GM20000 (cell line): ENCODE data around the gene TSPO.

Source experiments
- DNase-seq: peaks from one replicate; pipeline ENCODE4 v3.0.0; 2012; ENCODE audit warnings: low spot score
- CTCF ChIP-seq: IDR thresholded peaks from 2 replicates; pipeline ENCODE4 v1.5.1; 2012; ENCODE audit warnings: mild to moderate bottlenecking, control low read depth; ENCODE audit errors: extremely low read depth, missing control alignments

Gene TSPO

GRCh38 chr22:43177479-43177878 lies 26.1 kb downstream of the TSPO start:
- no peak for DNase-seq
- no peak for TF ChIP-seq CTCF

DNA sequence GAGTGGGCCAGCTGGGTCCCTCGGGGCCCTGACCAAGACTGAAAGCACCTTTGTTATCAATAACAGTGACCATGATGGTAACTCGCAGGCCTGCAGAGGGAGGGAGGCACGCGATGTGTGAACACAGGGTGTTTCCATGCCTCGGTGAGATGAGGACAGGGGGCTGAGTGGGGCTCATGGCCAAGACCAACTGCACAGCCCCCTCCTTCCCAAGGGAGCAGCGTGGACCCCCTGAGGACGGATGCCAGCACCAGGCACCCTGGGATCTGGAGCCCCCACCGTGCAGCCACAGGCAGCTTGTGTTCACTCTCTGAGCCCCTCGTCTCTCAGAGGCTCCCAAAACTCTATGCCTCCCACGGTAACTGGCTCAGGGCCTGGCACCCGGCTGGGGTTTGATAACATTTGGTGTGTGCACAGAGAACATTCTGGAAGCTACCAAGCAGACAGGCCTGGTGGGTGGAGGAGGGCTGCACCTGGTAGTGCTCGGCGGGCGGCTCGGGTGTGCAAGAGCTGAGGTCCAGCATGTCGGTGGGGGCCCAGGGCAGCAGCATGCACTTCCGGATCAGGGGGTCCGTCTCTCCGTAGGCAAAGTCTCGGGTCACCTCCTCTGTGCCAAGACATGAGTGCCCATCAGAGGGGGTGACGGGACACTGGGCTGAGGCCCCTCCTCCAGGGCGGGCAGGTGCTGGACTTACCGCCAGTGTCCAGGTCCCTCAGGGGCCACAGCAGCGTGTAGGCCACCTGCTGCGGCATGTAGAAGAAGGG lies 28.0 kb downstream of the TSPO start:
- DNase-seq = no peak
- TF ChIP-seq CTCF = no peak

DNA sequence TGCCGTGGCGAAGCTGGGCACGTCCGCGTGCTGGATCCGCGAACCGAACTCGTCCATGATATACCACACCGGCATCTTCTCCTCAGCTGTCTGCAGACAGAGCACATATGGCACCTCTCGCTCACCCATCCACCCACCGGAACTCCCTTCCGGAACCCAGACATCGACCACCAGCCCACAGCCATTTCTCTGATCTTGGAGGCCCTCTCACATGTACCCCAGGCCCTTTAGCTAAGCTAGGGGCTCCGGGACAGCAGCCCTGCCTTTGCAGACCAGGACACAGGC lies 28.5 kb downstream of the TSPO start:
- TF ChIP-seq CTCF = no peak
- no peak for DNase-seq

DNA sequence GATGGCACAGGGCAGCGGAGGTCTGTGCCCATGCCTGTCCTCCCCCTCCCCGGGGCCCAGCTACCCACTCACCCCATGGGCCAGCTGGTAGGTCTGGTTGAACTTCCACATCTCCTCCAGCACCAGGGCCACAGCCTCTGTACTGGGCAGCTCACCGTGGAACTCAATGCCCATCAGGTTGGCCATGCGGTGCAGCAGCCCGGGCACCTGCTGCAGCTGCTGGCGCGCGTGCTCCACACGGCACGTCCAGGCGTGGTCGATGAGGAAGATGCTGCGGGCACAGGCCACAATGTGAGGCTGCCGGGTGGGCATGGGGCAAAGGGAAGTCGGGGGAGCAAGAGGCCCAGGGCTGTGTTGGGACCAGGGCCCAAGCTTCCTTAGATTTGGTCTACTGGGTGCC lies 29.3 kb downstream of the TSPO start:
- no peak for DNase-seq
- no peak for TF ChIP-seq CTCF

GRCh38 chr22:43181321-43182076 lies 30.1 kb downstream of the TSPO start:
- TF ChIP-seq CTCF = no peak
- DNase-seq = no peak

DNA sequence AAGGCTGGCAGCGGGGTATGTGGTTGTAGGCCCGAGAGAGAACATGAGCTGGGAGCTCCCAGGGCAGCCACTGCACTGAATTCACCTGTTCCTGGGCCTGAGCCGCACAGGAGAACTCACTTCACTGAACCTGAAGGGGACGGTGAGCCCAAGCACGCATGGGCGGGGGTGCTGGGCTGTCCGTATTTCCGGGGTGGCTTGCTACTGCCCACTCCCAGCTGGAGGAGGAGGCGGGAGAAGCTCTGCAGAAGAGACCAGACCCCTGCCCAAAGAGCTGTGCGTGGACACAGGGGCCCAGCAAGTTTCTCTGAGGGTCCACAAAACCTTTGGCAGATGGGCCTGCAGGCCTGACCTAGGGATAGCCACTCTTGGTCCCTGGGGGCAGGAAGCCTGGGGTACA lies 30.8 kb downstream of the TSPO start:
- DNase-seq = no peak
- TF ChIP-seq CTCF = no peak

- no peak for DNase-seq
- TF ChIP-seq CTCF = no peak
Observed at GRCh38 chr22:43182726-43183125, 31.4 kb downstream of the TSPO start.
